Stimulated activated CD8-positive, alpha-beta memory T cell treated with anti-CD3 and anti-CD28 coated beads, Interleukin-2, amount 100 ng/mL, for 1 hour (primary cell): ENCODE measurements around the gene AP1M2.
"Not testable (repeated sequence)": the region's sequence is repeated elsewhere in the genome, so short reads cannot be mapped to it uniquely, and the experiment has no call there.

ENCODE experiments used
- DNase-seq, 2 donors: peaks; one replicate each; pipeline ENCODE4 v3.0.0-alpha.2; 2020; ENCODE audit warnings: low read depth in 2 of 2

The AP1M2 gene

GRCh38 chr19:10565028-10565566, 22.0 kb downstream of the AP1M2 start:
- DNase-seq, result no peak

DNA sequence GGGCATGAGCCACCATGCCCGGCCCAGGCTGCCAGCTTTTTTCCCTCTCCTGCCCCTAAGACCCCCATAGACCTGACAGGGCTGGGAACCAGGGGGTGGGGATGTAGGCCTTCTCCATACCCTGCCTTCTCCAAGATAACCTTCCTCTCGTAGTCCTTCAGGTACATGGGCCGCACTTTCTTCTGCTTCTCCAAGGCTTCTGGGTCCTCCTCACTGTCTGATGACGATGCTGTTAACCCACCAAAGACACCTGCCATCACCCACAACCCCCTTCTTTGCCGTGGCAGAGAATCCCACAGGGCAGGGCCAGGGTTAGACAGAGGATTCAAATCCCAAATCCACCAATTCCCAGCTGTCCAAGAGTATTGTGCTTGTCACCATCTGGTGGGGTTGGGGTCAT, 24.5 kb downstream of the AP1M2 start:
- DNase-seq, result no peak

GRCh38 chr19:10560154-10560553, 27.0 kb downstream of the AP1M2 start:
- no peak for DNase-seq

DNA sequence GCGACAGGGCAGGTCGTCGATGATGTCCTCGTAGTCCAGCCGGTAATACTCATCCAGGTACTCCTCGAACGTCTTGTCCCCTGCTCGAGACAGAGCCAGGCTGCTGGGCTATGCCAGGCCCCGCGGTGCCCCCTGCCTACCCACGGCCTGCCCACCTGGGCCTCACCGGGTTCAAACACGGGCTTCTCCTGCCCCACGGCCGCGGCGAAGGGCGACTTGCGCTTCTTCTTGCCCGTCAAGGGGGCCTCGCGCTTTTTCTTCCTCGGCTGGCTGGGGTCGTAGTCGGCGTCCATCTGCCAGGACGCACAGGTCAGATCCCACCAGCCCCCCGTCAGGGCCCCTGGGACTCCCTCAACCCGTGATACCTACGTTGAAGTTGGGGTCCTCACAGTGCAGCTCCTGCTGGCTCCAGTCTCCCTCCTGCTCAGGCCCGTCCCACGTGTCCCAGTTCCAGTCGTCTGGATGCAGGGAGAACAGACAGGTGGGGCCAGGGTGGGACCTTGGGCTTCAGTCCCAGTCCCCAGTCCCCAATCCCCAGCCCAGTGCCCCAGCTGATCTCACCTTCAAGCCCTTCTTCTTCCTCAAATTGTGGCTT, 29.4 kb downstream of the AP1M2 start:
- DNase-seq, result no peak

GRCh38 chr19:10555610-10555973, 31.5 kb downstream of the AP1M2 start:
- DNase-seq, result no peak

- DNase-seq, result no peak
Measured at GRCh38 chr19:10554760-10555609, 32.1 kb downstream of the AP1M2 start.

- DNase-seq, result peak; percentile 37 to 42
Measured at GRCh38 chr19:10553943-10554381, 33.1 kb downstream of the AP1M2 start.

DNA sequence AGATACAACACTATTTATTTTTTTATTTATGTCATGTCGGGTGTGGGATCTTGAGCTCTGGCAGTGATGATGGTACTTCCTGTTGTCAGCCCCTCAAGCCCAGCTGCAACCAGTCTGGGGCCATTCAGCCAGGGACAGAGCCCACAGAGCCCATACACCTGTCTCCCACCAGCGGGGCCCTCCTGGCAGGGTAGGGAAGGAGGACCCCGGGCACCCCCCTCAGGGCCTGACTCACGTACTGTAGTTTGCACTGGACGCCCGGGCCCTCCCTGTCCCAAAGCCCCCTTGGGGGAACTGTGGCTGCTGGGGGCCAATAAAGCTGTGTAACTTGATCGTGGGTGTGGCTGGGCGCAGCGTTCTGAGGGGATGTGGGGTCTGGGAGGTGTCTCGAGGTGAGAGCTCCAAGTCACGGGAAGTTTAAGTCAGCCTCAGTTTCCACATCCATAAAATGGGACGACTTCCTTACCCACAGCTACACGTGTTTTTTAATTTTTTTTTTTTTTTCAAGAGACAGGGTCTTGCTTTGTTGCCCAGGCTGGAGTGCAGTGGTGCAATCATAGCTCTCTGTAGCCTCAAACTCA, 33.9 kb downstream of the AP1M2 start:
- no peak for DNase-seq

GRCh38 chr19:10552510-10553053, 34.5 kb downstream of the AP1M2 start:
- no peak for DNase-seq

GRCh38 chr19:10551698-10552301, 35.3 kb downstream of the AP1M2 start:
- no peak for DNase-seq

GRCh38 chr19:10551006-10551405, 36.1 kb downstream of the AP1M2 start:
- not testable (repeated sequence) for DNase-seq

- DNase-seq, result no peak
Measured at GRCh38 chr19:10550336-10550735, 36.8 kb downstream of the AP1M2 start.

DNA sequence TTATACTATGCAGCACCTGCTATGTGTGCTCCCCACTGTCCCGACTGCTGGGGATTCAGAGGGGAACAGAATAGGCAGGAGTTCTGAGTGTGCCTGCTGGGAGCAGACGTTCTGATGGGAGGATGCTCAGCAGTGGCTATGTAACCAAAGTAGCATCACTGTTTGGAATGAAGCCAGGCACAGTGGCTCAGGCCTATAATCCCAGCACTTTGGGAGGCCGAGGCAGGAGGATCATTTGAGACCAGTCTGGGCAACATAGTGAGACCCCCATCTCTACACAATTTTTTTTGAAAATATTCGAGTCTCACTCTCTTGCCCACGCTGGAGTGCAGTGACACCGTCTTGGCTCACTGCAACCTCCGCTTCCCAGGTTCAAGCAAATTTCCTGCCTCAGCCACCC, 37.4 kb downstream of the AP1M2 start:
- DNase-seq, result no peak

GRCh38 chr19:10548746-10549276, 38.3 kb downstream of the AP1M2 start:
- DNase-seq, result no peak

DNA sequence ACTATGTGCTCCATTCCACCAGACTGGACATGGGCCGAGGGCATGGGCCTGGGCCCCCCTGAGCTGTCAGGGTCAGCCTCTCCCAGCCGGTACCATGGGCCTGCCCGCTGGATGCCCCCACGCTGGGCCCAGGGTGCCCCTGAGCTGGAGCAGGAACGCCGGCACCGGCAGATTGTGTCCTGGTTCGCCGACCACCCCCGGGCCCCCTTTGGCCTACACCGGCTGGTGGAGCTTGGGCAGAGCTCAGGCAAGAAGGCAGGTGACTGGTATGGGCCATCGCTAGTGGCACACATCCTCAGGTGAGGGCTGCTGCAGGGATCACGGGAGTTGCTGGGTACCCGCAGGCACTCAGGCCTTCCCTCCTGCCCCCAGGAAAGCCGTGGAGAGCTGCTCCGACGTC, 40.3 kb downstream of the AP1M2 start:
- no peak for DNase-seq

GRCh38 chr19:10544753-10545251, 42.3 kb downstream of the AP1M2 start:
- no peak for DNase-seq

DNA sequence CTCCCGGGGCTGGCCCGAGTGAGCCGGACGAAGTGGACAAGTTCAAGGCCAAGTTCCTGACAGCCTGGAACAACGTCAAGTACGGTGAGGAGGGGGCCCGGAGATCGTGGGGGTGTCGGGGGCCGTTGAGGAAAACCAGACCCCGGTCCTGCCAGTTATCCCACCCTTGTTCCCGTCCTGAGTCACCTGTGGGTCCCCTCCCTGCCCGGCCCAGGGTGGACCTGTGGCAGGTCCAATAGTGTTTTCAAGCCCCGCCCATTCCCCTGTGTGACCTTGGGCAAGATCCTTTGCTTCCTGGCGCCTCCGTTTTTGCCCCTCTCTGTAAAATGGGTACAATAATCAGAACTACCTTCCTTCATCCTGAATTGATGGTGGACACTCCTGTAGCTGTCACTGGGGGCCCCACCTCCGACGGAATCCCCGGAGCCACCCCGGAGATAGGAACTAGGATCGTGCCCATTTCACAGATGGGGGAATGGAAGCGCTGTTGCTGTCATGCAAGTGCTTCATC, 42.8 kb downstream of the AP1M2 start:
- DNase-seq, result no peak

- peak; percentile 52 to 68 for DNase-seq
Measured at GRCh38 chr19:10543420-10544241, 43.5 kb downstream of the AP1M2 start, which contains the start of gene ATG4D. ATG4D (plus strand) TSS chr19:10543904; CDS start chr19:10544091, 187 bp downstream.

DNA sequence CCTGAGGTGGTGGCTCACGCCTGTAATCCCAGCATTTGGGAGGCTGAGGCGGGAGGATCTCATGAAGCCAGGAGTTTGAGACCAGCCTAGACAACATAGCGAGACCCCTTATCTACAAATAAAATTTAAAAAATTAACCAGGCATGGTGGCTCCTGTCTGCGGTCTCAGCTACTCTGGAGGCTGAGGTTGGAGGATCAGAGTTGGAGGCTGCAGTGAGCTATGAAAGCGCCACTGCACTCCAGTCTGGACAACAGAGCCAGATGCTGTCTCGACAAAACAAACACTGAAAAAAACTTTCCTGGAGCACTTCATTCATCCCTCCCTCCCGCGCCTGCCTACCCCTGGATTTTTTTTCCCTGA, 44.1 kb downstream of the AP1M2 start:
- DNase-seq, result no peak

- DNase-seq, result not testable (repeated sequence)
Measured at GRCh38 chr19:10539016-10539415, 48.1 kb downstream of the AP1M2 start.
